Testis (tissue), 3 donors: ENCODE data around the gene CNMD. TPM values are rescaled to one million over a fixed set of nuclear protein-coding genes. Genes with fewer than 3 reads are reported as not detected.

Source experiments
- DNase-seq: peaks from one replicate; pipeline ENCODE4 v3.0.0-alpha.2; 2019
- H3K27ac ChIP-seq, 2 donors: fragments of 200-600 bp; sonication (generic); one replicate each; pipeline ENCODE4 v1.5.1; 2019
- H3K27me3 ChIP-seq: fragments of 200-600 bp; sonication (generic); one replicate; pipeline ENCODE4 v1.5.1; 2019
- H3K36me3 ChIP-seq: fragments of 200-600 bp; sonication (generic); one replicate; pipeline ENCODE4 v1.5.1; 2017; ENCODE audit warnings: low read depth; ENCODE audit errors: missing control alignments
- H3K4me1 ChIP-seq: fragments of 200-600 bp; sonication (generic); one replicate; pipeline ENCODE4 v1.5.1; 2019
- H3K4me3 ChIP-seq, 2 donors: fragments of 200-600 bp; sonication (generic); one replicate each; pipeline ENCODE4 v1.5.1; 2017 to 2019
- H3K9me3 ChIP-seq: fragments of 200-600 bp; sonication (generic); one replicate; pipeline ENCODE4 v1.5.1; 2017
- CTCF ChIP-seq, 3 experiments: fragments of 450-650 bp in 2 of 3; fragments of 200-600 bp in 1 of 3; sonication (generic) in 1 of 3; IDR thresholded peaks; one replicate each; pipeline ENCODE4 v1.5.1; 2016 to 2019; ENCODE audit warnings: antibody characterized with exemption in 3 of 3, mild to moderate bottlenecking in 2 of 3, moderate library complexity in 1 of 3
- POLR2A ChIP-seq: fragments of 450-650 bp; IDR thresholded peaks from one replicate; pipeline ENCODE4 v1.6.1; 2017; ENCODE audit warnings: antibody characterized with exemption, mild to moderate bottlenecking, moderate library complexity
- WGBS, 2 donors: methylation state at CpG; one replicate each; pipeline ENCODE4 v1.1.5; 2018; 5-methylcytosine and 5-hydroxymethylcytosine counted together
- intact Hi-C: fragments of 100-400 bp; cut with DNase I; formaldehyde crosslinking; loops from one replicate; pipeline ENCODE4 v1.15.1; 2023; ENCODE audit warnings: low total_unique reads
- polyA plus RNA-seq: library from polyadenylated mRNA; stranded (reverse); fragments of 350-450 nt; fragmentation: Illumina TruSeq; extraction: RNeasy Lipid Tissue Mini Kit (QIAGEN cat#74804); gene quantifications from one replicate; pipeline ENCODE4 v1.2.3, GENCODE V29; 2014; ENCODE audit warnings: low read depth, low replicate concordance; ENCODE audit not compliant: insufficient read depth
- total RNA-seq, 2 donors: library from RNA; depleted of rRNA; stranded (reverse); fragments of >200 nt; gene quantifications; one replicate each; pipeline ENCODE4 v1.2.3, GENCODE V29; 2016

Gene CNMD
- total and polyA plus RNA-seq, 3 donors from 2014 or later: 3.5 to 5.0 (median 4.1) TPM

- intact Hi-C loops: no loop called here
- 31 to 59% methylated on average over 5 of the region's 5 CpGs for WGBS, 2 donors
- DNase-seq: no peak
Measured at GRCh38 chr13:52749419-52749818, 9.8 kb upstream of the CNMD start.

GRCh38 chr13:52746141-52746540 lies 6.5 kb upstream of the CNMD start:
- no peaks in the 10 kb centered on the region for H3K9me3 ChIP-seq
- H3K4me3 ChIP-seq: no peak overlapping the region
- 74 to 78% methylated on average over 3 of the region's 3 CpGs for WGBS, 2 donors
- intact Hi-C loops: no loop called here
- TF ChIP-seq POLR2A (no peak), CTCF (IDR thresholded peaks at IDR 0.05) (no peak)
- no peaks in the 10 kb centered on the region for H3K36me3 ChIP-seq
- H3K27me3 ChIP-seq: no peaks in the 10 kb centered on the region
- no peak overlapping the region for H3K27ac ChIP-seq
- no peak for DNase-seq
- H3K4me1 ChIP-seq: no peaks in the 10 kb centered on the region

More at GRCh38 chr13:52749419-52749818, 9.8 kb upstream of the CNMD start:
- no peaks in the 10 kb centered on the region for H3K4me1 ChIP-seq
- no peak for TF ChIP-seq CTCF (IDR thresholded peaks at IDR 0.05)
- no peak for TF ChIP-seq POLR2A
- H3K9me3 ChIP-seq: no peaks in the 10 kb centered on the region
- no peak overlapping the region for H3K4me3 ChIP-seq
- no peaks in the 10 kb centered on the region for H3K36me3 ChIP-seq
- H3K27ac ChIP-seq: no peak overlapping the region
- H3K27me3 ChIP-seq: no peaks in the 10 kb centered on the region

- no peak overlapping the region for H3K4me3 ChIP-seq
- H3K27me3 ChIP-seq: no peaks in the 10 kb centered on the region
- H3K27ac ChIP-seq: no peak overlapping the region
- DNase-seq: no peak
- TF ChIP-seq POLR2A: no peak
- no peak for TF ChIP-seq CTCF (IDR thresholded peaks at IDR 0.05)
- intact Hi-C loops: no loop called here
- H3K4me1 ChIP-seq: no peaks in the 10 kb centered on the region
- 66 to 69% methylated on average over 6 of the region's 6 CpGs for WGBS, 2 donors
- no peaks in the 10 kb centered on the region for H3K36me3 ChIP-seq
- no peaks in the 10 kb centered on the region for H3K9me3 ChIP-seq
Measured at GRCh38 chr13:52744842-52745375, 5.3 kb upstream of the CNMD start.

GRCh38 chr13:52743988-52744387 lies 4.4 kb upstream of the CNMD start:
- Histone ChIP-seq H3K4me3 (no peak overlapping the region), H3K27me3 (no peaks in the 10 kb centered on the region), H3K9me3 (no peaks in the 10 kb centered on the region), H3K27ac (no peak overlapping the region), H3K36me3 (no peaks in the 10 kb centered on the region), H3K4me1 (no peaks in the 10 kb centered on the region)
- 81 to 94% methylated on average over 3 of the region's 3 CpGs for WGBS, 2 donors
- no peak for DNase-seq
- TF ChIP-seq CTCF (IDR thresholded peaks at IDR 0.05): no peak
- no peak for TF ChIP-seq POLR2A
- intact Hi-C loops: no loop called here

- no peak for DNase-seq
- intact Hi-C loops: no loop called here
- Histone ChIP-seq H3K27me3 (no peaks in the 10 kb centered on the region), H3K27ac (no peak overlapping the region), H3K9me3 (no peaks in the 10 kb centered on the region), H3K4me1 (no peaks in the 10 kb centered on the region), H3K36me3 (no peaks in the 10 kb centered on the region), H3K4me3 (no peak overlapping the region)
- 71 to 84% methylated on average over 1 of the region's 1 CpG for WGBS, 2 donors
- TF ChIP-seq POLR2A (no peak), CTCF (IDR thresholded peaks at IDR 0.05) (no peak)
Measured at GRCh38 chr13:52743569-52743968, 3.9 kb upstream of the CNMD start.
